Stimulated activated CD8-positive, alpha-beta memory T cell treated with anti-CD3 and anti-CD28 coated beads, Interleukin-12 subunit alpha, Interleukin-12 subunit beta, amount 100 ng/mL, for 1 hour (primary cell): ENCODE measurements around the gene EFHC2.
"Not testable (repeated sequence)": the region's sequence is repeated elsewhere in the genome, so short reads cannot be mapped to it uniquely, and the experiment has no call there.

ENCODE experiments used
- DNase-seq: peaks from one replicate; pipeline ENCODE4 v3.0.0-alpha.2; 2020; ENCODE audit warnings: low read depth

EFHC2 gene

DNA sequence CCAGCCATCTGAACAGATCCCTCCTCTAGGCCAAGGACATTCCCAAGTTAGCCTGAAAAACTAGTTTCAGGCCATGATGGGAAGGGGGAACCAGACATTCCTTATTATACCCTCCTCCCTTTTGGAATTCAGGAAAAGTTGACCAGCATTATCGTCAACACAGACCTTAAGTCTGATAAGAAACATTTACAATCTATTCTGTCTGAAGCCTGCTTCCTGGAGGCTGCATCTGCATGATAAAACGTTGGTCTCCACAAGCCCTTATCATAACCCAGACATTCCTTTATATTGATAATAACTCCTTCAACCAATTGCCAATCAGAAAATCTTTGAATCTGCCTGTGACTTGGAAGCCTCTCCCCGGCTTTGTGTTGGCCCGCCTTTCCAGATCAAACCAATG, 44.3 kb downstream of the EFHC2 start:
- DNase-seq, result no peak

DNA sequence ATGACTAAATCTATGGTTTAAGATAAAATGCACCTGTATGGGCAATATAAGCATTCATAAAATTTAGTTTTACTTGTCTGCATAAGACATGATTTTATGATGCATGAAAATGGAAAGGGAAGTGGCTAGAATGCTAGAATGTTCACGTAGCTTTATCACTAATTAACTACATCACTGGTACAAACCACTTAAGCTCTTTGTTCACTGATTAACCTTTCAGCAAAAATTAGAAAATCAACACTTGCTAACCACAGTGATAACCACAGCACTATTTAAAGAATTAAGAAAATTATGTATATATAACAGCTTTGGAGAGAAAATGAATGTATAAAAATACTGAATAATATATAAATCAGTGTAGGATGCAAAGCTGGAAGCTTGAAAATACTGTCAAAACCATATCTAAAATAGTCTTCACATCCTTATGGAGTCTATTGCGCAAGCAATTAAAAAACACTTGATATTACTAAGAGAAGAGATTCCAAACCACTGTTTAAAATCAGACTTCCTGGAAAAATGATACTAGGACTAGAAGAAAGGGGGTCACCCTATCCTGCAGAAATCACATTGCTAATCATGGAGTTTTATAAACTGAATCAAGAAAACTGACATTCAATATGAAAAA, 51.9 kb downstream of the EFHC2 start:
- DNase-seq, result no peak

DNA sequence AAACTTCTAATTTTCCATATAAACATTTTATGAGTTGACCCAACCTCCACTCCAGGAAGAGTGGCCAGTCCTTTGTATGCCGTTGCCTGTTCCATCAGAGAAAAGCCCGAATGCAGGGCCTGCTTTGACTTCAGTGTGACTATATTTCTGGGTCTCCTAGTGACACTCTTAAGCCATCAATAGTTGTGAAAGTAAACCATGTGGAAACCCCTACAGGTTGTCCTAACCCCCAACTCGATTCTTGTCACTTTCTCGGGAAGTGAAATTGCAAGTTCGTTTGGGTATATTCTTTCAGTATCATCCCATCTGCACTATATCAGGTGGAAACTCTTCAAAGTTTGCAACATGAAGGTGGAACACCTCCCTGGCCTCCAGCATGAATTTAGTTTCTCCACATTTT, 52.8 kb downstream of the EFHC2 start:
- no peak for DNase-seq

- DNase-seq, result no peak
These were observed 60.7 kb downstream of the EFHC2 start for GRCh38 chrX:44282753-44283152.

- no peak for DNase-seq
These were observed 63.4 kb downstream of the EFHC2 start for GRCh38 chrX:44280116-44280515.

GRCh38 chrX:44274096-44274495, 69.4 kb downstream of the EFHC2 start:
- DNase-seq, result no peak

GRCh38 chrX:44267861-44268260, 75.6 kb downstream of the EFHC2 start:
- no peak for DNase-seq

GRCh38 chrX:44267116-44267515, 76.4 kb downstream of the EFHC2 start:
- DNase-seq, result no peak

DNA sequence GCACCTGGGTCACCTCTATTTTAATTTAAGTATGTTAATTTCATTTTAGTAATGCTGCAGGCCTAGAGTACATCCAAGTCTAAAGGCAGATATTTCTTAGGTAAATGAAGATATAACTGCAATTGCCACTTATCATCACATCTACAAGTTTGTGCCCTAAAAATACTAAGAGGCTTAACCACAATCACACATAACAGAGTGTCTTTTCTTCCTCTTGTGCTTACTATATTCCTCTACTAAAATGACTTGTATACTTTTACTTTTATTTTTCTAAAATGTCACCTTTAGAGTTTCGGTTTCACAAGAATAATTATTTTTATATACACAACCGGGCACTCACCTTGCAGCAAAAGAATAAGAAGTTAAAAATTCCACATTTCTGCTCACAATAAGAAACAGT, 77.9 kb downstream of the EFHC2 start:
- DNase-seq, result no peak

DNA sequence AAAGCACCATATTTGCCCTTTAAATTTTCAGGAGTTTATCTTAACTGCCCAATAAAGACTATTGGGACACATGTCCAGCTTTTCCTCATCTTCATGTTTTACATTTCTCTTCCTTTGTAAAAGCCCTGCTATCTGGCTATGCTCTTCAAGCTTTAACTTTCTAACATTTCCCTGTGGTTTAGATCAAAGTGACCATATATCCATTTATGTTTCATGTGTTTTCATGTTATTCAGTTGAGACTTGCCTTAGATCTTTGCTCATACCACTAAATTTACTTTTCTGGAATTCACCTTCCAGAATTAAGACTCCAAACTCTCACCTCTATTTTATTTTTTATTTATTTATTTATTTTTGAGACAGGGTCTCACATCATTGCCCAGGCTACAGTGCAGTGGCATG, 78.5 kb downstream of the EFHC2 start:
- no peak for DNase-seq

GRCh38 chrX:44261286-44261685, 82.2 kb downstream of the EFHC2 start:
- no peak for DNase-seq

GRCh38 chrX:44260609-44261008, 82.9 kb downstream of the EFHC2 start:
- no peak for DNase-seq

- not testable (repeated sequence) for DNase-seq
These were observed 87.7 kb downstream of the EFHC2 start for GRCh38 chrX:44255742-44256141.

GRCh38 chrX:44253575-44253942, 89.9 kb downstream of the EFHC2 start:
- DNase-seq, result no peak

DNA sequence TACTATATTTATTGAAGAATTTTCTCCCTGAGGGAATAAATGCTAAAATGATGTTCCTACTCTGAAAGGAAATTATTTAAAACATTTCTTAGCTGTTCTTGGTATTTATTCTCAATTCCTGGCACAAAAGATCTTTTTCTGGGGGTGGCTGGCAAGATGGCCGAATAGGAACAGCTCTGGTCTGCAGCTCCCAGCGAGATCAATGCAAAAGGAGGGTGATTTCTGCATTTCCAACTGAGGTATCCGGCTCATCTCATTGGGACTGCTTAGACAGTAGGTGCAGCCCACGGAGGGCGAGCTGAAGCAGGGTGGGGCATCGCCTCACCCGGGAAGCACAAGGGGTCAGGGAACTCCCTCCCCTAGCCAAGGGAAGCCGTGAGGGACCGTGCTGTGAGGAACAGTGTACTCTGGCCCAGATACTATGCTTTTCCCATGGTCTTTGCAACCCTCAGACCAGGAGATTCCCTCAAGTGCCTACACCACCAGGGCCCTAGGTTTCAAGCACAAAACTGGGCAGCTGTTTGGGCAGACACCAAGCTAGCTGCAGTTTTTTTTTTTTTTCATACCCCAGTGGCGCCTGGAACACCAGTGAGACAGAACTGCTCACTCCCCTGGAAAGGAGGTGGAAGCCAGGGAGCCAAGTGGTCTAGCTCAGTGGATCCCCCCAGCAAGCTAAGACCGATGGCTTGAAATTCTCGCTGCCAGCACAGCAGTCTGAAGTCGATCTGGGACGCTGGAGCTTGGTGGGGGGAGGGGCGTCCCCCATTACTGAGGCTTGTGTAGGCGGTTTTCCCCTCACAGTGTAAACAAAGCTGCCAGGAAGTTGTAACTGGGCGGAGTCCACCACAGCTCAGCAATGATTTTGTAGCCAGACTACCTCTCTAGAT, 90.5 kb downstream of the EFHC2 start:
- peak; percentile 31 for DNase-seq

GRCh38 chrX:44247468-44247867, 96.0 kb downstream of the EFHC2 start:
- DNase-seq, result no peak

DNA sequence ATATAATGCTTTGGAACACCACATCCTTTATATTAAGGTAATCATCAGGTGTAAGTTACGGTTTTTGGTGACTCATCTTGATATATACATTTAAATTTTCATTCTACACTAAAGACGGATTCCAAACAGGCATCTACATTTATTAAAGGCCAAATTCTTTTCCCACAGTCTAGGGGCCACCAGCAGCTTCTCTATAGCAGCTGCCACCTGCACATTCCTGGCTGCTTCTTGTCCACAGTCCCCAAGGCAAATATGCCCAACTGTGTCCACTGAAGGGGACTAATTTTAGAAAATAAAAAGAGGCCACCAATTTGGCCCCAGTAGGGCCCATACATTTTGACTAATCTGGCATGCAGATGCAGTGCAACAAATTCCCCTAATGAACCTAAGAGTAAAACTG, 96.6 kb downstream of the EFHC2 start:
- DNase-seq, result no peak

DNA sequence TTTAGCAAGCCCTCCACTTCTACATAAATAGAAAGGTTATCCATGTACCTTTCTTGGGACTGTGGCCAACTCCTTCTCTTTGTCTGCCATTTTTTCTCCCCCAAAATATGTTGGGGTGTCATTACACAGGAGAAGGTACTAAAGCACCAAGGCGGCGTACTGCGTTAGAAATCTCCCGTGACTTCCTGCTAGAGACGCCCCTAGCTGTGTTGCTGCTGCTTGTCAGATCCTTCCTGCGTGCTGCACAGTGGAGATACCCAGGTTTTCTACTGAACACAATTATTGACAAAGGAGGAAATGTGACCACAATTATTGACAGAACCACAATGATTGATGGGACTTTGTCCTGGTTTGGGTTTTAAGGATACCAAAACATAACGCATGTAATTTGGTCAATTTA, 97.7 kb downstream of the EFHC2 start:
- no peak for DNase-seq

DNA sequence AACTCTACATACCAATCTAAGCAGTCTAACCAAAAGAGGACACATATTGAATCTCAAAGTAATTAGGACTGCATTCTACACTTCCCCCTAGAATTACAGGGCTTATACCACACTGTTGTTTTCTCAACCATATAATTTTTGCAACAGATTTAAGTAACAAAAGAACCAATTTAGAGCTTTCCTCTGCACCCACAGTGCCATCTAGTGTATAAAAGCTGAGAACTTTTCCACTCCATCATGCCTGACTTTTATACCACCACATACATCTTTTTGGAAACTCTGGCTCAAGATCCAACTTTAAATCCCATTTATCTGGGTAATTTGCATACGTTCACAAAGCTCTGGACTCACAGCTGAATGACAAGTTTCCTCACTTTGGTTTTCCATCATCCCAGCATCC, 99.5 kb downstream of the EFHC2 start:
- no peak for DNase-seq

DNA sequence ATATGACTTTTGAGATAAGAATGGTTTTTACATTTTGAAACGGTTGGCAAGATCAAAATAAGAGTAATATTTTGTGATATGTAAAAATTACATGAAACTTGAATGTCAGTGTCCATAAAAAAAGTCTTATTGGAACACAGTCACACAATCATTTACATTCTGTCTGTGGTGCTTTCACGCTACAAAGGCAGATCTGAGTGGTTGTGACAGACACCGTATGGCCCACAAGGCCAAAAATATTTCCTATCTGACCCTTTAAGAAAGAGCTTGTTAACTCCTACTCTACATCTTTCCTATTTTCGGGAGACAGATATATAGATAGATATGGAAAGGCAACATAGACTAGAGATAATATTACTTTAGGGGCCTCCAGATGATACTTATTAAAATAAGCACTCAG, 101.9 kb downstream of the EFHC2 start:
- DNase-seq, result no peak

DNA sequence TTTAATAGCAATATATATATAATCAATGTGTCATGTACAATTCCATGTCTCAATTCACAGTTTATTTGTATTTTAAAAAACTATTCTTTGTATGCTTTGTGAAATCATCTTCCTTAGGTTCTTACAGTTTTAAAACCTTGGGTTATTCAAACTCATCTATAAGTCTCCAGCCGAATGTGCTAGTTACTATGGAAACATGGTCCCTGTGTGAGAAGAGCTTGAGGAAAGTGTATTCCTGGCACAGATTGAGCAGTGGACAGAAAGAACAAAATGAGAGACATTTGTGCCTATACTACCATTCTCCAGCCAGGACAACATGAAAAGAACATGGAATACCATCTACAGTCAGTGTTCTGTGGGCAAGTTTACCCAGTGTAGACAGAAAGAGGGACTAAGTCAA, 103.4 kb downstream of the EFHC2 start:
- DNase-seq, result no peak

DNA sequence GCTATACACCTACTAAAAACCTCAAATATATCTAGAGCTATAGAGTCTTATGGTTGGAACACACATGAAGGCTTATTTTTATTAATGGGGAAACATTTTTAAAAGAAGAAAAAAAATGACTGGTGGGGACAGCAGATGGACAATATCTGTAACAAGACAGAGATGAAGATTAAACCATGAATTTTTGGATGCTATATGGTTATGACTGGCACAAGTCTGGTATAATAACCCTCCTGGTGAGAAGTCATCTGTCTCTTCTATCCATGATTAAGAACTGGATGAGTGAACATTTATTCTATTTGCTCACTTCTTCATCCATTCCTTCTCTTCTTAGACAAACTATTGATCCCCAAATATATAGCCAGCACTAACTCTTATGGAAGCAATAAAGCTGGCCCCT, 104.4 kb downstream of the EFHC2 start:
- no peak for DNase-seq

DNA sequence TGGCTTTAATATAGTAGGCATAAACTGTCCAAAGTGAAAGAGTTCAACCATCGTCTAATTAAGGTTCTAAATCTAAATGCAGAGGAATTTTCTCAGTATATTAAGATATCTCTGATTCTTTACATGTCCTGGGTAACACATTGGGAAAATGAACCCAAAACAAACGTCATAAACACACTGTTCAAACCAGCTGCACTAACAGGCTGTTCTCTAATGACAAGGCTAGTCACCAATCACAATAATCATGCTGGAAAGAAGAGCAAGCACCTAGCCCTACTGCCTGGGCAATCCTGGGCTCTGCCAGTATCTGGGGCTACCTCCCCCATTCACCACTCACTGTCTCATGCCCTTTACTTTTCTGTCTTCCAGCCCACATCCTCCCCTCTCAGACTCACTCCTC, 107.9 kb downstream of the EFHC2 start:
- DNase-seq, result no peak

GRCh38 chrX:44234541-44234940, 108.9 kb downstream of the EFHC2 start:
- no peak for DNase-seq
